ENCODE data around the gene HOXD9. TPM values are rescaled to one million over a fixed set of nuclear protein-coding genes. Genes with fewer than 3 reads are reported as not detected.

HOXD9 gene
- total and polyA plus RNA-seq, 2 of the 8 experiments (the other 6 are each of a cell fraction or from before 2014, with no cell fraction given): not detected

- no peak for TF ChIP-seq GTF2F1 (IDR thresholded peaks at IDR 0.05; ENCODE audit: borderline replicate concordance, low read depth, low read length)
- TF ChIP-seq FOSL1 (IDR thresholded peaks at IDR 0.05; ENCODE audit: insufficient read depth, low read depth, low read length): no peak
- TF ChIP-seq USF2 (IDR thresholded peaks at IDR 0.05; ENCODE audit: low read length): no peak
- TF ChIP-seq BACH1 (IDR thresholded peaks at IDR 0.05; ENCODE audit: low read length): peak; percentile 93
- peak; percentile 44 for TF ChIP-seq ASH2L (IDR thresholded peaks at IDR 0.05; ENCODE audit: low read length)
- TF ChIP-seq RNF2 (IDR thresholded peaks at IDR 0.05; ENCODE audit: borderline replicate concordance, low read depth, low read length, missing control alignments, poor library complexity, severe bottlenecking): peak; percentile 92
- TF ChIP-seq TEAD4 (IDR thresholded peaks at IDR 0.05; ENCODE audit: low read depth, low read length): peak; percentile 26; the same call in 1 of the 2 replicates
These were observed 34.2 kb upstream of the HOXD9 start (continued) for GRCh38 chr2:176088048-176088936.
